Neural progenitor cell (in vitro differentiated cells): Measurements from ENCODE around the gene AEBP1. TPM values are rescaled to one million over a fixed set of nuclear protein-coding genes. Genes with fewer than 3 reads are reported as not detected.
A peak's percentile ranks its signal among the peaks of the same experiment; 100 is the strongest.

Experiments used
- DNase-seq: peaks from one replicate; pipeline ENCODE4 v3.0.0-alpha.2; 2016; ENCODE audit warnings: low spot score
- H2AFZ ChIP-seq: fragments of 200-600 bp; sonication (generic); replicated peaks from 2 replicates; pipeline ENCODE4 v1.6.1; 2016; ENCODE audit warnings: antibody characterized with exemption
- H3F3A ChIP-seq: fragments of 200-600 bp; sonication (generic); 2 replicates; pipeline ENCODE4 v1.6.1; 2016; ENCODE audit warnings: antibody characterized with exemption, low read depth
- H3K27ac ChIP-seq: fragments of 200-600 bp; sonication (generic); 2 replicates; pipeline ENCODE4 v1.5.1; 2016; ENCODE audit warnings: mild to moderate bottlenecking
- H3K27me3 ChIP-seq: fragments of 200-600 bp; sonication (generic); 2 replicates; pipeline ENCODE4 v1.6.1; 2016; ENCODE audit warnings: mild to moderate bottlenecking, moderate library complexity
- H3K36me3 ChIP-seq: fragments of 200-600 bp; sonication (generic); 2 replicates; pipeline ENCODE4 v1.5.1; 2016
- H3K4me1 ChIP-seq: fragments of 200-600 bp; sonication (generic); 2 replicates; pipeline ENCODE4 v1.6.1; 2016; ENCODE audit warnings: mixed run types
- H3K4me2 ChIP-seq: fragments of 200-600 bp; sonication (generic); 2 replicates; pipeline ENCODE4 v1.6.1; 2016
- H3K4me3 ChIP-seq: fragments of 200-600 bp; sonication (generic); 2 replicates; pipeline ENCODE4 v1.5.1; 2016
- H3K79me2 ChIP-seq: fragments of 200-600 bp; sonication (generic); 2 replicates; pipeline ENCODE4 v1.6.1; 2016; ENCODE audit warnings: low read depth
- H3K9ac ChIP-seq: fragments of 200-600 bp; sonication (generic); 2 replicates; pipeline ENCODE4 v1.6.1; 2016
- H3K9me3 ChIP-seq: fragments of 200-600 bp; sonication (generic); 2 replicates; pipeline ENCODE4 v1.5.1; 2016; ENCODE audit warnings: low read depth
- H4K20me1 ChIP-seq: fragments of 200-600 bp; sonication (generic); 2 replicates; pipeline ENCODE4 v1.6.1; 2016; ENCODE audit warnings: low read depth
- H3K27ac Mint-ChIP-seq: 3 replicates; pipeline ENCODE4 v1.8.0; 2021; ENCODE audit warnings: mixed read lengths
- H3K27me3 Mint-ChIP-seq: 2 replicates; pipeline ENCODE4 v1.8.0; 2022; ENCODE audit warnings: low read depth, mild to moderate bottlenecking, inconsistent platforms, moderate library complexity, mixed read lengths; ENCODE audit not compliant: insufficient read depth
- H3K36me3 Mint-ChIP-seq: 3 replicates; pipeline ENCODE4 v1.8.0; 2021; ENCODE audit warnings: mixed read lengths
- H3K4me1 Mint-ChIP-seq: 3 replicates; pipeline ENCODE4 v1.8.0; 2021; ENCODE audit warnings: mixed read lengths
- H3K4me3 Mint-ChIP-seq: 3 replicates; pipeline ENCODE4 v1.8.0; 2021; ENCODE audit warnings: mild to moderate bottlenecking, moderate library complexity, mixed read lengths
- H3K9me3 Mint-ChIP-seq: 3 replicates; pipeline ENCODE4 v1.8.0; 2020; ENCODE audit warnings: mixed read lengths
- CTCF ChIP-seq: fragments of 200-600 bp; sonication (generic); IDR thresholded peaks from 2 replicates; pipeline ENCODE4 v1.5.1; 2017; ENCODE audit warnings: antibody characterized with exemption, mild to moderate bottlenecking
- EZH2 ChIP-seq: fragments of 200-600 bp; sonication (generic); IDR thresholded peaks from 2 replicates; pipeline ENCODE4 v1.6.1; 2017; ENCODE audit warnings: antibody characterized with exemption, mild to moderate bottlenecking, moderate library complexity
- EZH2phosphoT487 ChIP-seq: fragments of 200-600 bp; sonication (generic); IDR thresholded peaks from 2 replicates; pipeline ENCODE4 v1.6.1; 2017; ENCODE audit warnings: antibody characterized with exemption
- total RNA-seq: library from RNA; depleted of rRNA; stranded (reverse); fragments of >200 nt; gene quantifications from 2 replicates; pipeline ENCODE4 v1.2.3, GENCODE V29; 2015; ENCODE audit warnings: low replicate concordance

The AEBP1 gene
- total RNA-seq, 1 donor from 2014 or later: 4.5 TPM

DNA sequence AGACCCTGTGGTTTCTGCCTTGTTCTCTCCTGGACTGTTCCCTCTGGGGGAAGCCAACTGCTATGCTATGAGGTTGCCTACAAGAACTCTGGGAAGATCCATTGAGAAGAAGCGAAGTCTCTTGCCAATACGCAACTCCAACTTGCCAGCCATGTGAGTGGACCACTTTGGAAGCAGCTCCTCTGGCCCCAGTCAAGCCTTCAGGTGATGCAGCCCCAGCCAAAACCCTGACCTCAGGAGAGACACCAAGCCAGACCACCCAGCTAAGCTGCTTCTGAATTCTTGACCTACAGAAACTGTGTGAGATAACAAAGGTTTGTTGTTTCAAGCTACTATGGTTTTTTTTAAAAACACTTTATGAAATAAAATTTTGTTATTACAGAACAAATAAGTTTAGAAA is 57.2 kb downstream of the AEBP1 start:
- Mint-ChIP-seq H3K27me3 (peaks cover 5% of the 10 kb centered on the region), H3K4me1 (peaks cover 18% of the 10 kb centered on the region), H3K27ac (no peak overlapping the region), H3K4me3 (no peak overlapping the region), H3K9me3 (no peaks in the 10 kb centered on the region), H3K36me3 (no peaks in the 10 kb centered on the region)
- Histone ChIP-seq H4K20me1 (no peaks in the 10 kb centered on the region), H3K9me3 (no peaks in the 10 kb centered on the region), H3K36me3 (no peaks in the 10 kb centered on the region), H3K79me2 (no peaks in the 10 kb centered on the region), H3K4me2 (no peak overlapping the region), H3K27ac (no peak overlapping the region), H3K9ac (no peak overlapping the region), H3K27me3 (no peaks in the 10 kb centered on the region), H3F3A (no peaks in the 10 kb centered on the region), H3K4me1 (peaks cover 15% of the 10 kb centered on the region), H2AFZ (no peak overlapping the region), H3K4me3 (no peak overlapping the region)
- no peak for DNase-seq
- TF ChIP-seq EZH2phosphoT487 (no peak), EZH2 (no peak), CTCF (no peak)

DNA sequence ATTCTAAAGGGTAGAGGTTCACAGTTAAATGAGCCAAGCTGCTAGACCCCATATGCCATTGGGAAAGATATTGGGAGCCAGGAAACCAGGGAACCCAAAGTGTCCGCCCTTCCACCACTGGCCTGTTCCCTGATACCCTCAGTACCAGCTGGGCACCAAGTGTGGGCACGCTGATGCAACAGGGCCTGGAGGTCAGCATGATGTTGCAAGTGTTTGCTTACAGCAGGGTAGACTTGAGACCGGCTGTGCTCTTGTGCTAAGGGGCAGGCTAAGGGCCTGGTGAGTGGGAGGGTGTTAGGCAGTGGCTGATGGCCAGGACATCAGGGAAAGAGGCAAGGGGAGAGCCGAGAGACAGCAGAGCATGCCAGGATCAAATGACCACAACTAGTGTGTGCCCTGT is 58.0 kb downstream of the AEBP1 start:
- H3K79me2 ChIP-seq: no peaks in the 10 kb centered on the region
- no peaks in the 10 kb centered on the region for H3K36me3 ChIP-seq
- H3K9ac ChIP-seq: no peak overlapping the region
- peaks cover 15% of the 10 kb centered on the region for H3K4me1 ChIP-seq
- H3K4me2 ChIP-seq: no peak overlapping the region
- no peaks in the 10 kb centered on the region for H3K36me3 Mint-ChIP-seq
- H3K27me3 Mint-ChIP-seq: peaks cover 5% of the 10 kb centered on the region
- no peak for DNase-seq
- H2AFZ ChIP-seq: no peak overlapping the region
- H3K9me3 ChIP-seq: no peaks in the 10 kb centered on the region
- no peak overlapping the region for H3K27ac ChIP-seq
- H3F3A ChIP-seq: no peaks in the 10 kb centered on the region
- peak overlapping the region; percentile 11 for H3K4me3 Mint-ChIP-seq
- TF ChIP-seq CTCF (no peak), EZH2 (no peak), EZH2phosphoT487 (no peak)
- H3K27me3 ChIP-seq: no peaks in the 10 kb centered on the region
- no peak overlapping the region for H3K27ac Mint-ChIP-seq
- H3K4me1 Mint-ChIP-seq: peaks cover 18% of the 10 kb centered on the region
- H4K20me1 ChIP-seq: no peaks in the 10 kb centered on the region
- no peaks in the 10 kb centered on the region for H3K9me3 Mint-ChIP-seq
- H3K4me3 ChIP-seq: no peak overlapping the region

- Histone ChIP-seq H2AFZ (peak overlapping the region; percentile 77), H3K79me2 (no peaks in the 10 kb centered on the region), H3K9ac (no peak overlapping the region), H3K4me3 (no peak overlapping the region), H3K4me1 (peaks cover 12% of the 10 kb centered on the region), H3K4me2 (no peak overlapping the region), H3K27ac (no peak overlapping the region), H3K27me3 (no peaks in the 10 kb centered on the region), H3F3A (no peaks in the 10 kb centered on the region), H3K36me3 (no peaks in the 10 kb centered on the region), H4K20me1 (no peaks in the 10 kb centered on the region), H3K9me3 (no peaks in the 10 kb centered on the region)
- peaks cover 5% of the 10 kb centered on the region for H3K27me3 Mint-ChIP-seq
- no peaks in the 10 kb centered on the region for H3K36me3 Mint-ChIP-seq
- no peak for DNase-seq
- peaks cover 12% of the 10 kb centered on the region for H3K4me1 Mint-ChIP-seq
- H3K27ac Mint-ChIP-seq: no peak overlapping the region
- H3K4me3 Mint-ChIP-seq: no peak overlapping the region
- no peaks in the 10 kb centered on the region for H3K9me3 Mint-ChIP-seq
- TF ChIP-seq CTCF: no peak
- no peak for TF ChIP-seq EZH2
- no peak for TF ChIP-seq EZH2phosphoT487
Measured at GRCh38 chr7:44162785-44163395, 58.7 kb downstream of the AEBP1 start.
